Brain microvascular endothelial cell (primary cell): Measurements from ENCODE around the gene ACSL4.
"Not testable (repeated sequence)": the region's sequence is repeated elsewhere in the genome, so short reads cannot be mapped to it uniquely, and the experiment has no call there.

Experiments
- DNase-seq: peaks from one replicate; pipeline ENCODE4 v3.0.0-alpha.2; 2020
- H3K27ac ChIP-seq: fragments of 250-450 bp; sonication (Bioruptor Pico); 2 replicates; pipeline ENCODE4 v1.5.1; 2020; ENCODE audit warnings: mild to moderate bottlenecking, moderate library complexity
- H3K27me3 ChIP-seq: fragments of 250-450 bp; sonication (Bioruptor Pico); replicated peaks from 2 replicates; pipeline ENCODE4 v1.5.1; 2020; ENCODE audit warnings: mild to moderate bottlenecking
- H3K36me3 ChIP-seq: fragments of 250-450 bp; sonication (Bioruptor Pico); replicated peaks from 2 replicates; pipeline ENCODE4 v1.5.1; 2020; ENCODE audit warnings: mild to moderate bottlenecking
- H3K4me3 ChIP-seq: 2 replicates; pipeline ENCODE4 v1.5.1; 2011; ENCODE audit warnings: low read depth, mild to moderate bottlenecking, control low read depth, low read length, moderate library complexity
- CTCF ChIP-seq: IDR thresholded peaks from 2 replicates; pipeline ENCODE4 v1.5.1; 2011; ENCODE audit warnings: low read depth, mild to moderate bottlenecking, moderate library complexity, low read length, control low read depth, inconsistent platforms; ENCODE audit errors: missing control alignments
- in situ Hi-C: cut with HindIII; loops from 2 replicates; pipeline ENCODE4 v1.10.0; 2017; ENCODE audit warnings: low sequenced_read_pairs, low pct_ligation_motif_present

ACSL4 gene

GRCh38 chrX:109751698-109752097 is 18.6 kb upstream of the ACSL4 start:
- TF ChIP-seq CTCF: no peak
- Histone ChIP-seq H3K27me3 (no peaks in the 10 kb centered on the region), H3K4me3 (no peak overlapping the region), H3K27ac (no peak overlapping the region), H3K36me3 (no peaks in the 10 kb centered on the region)
- DNase-seq: no peak
- in situ Hi-C loops: no loop called here

GRCh38 chrX:109749207-109749606 is 16.1 kb upstream of the ACSL4 start:
- DNase-seq: no peak
- Histone ChIP-seq H3K27me3 (no peaks in the 10 kb centered on the region), H3K27ac (no peak overlapping the region), H3K36me3 (no peaks in the 10 kb centered on the region), H3K4me3 (no peak overlapping the region)
- no peak for TF ChIP-seq CTCF
- in situ Hi-C loops: no loop called here

GRCh38 chrX:109747681-109748080 is 14.6 kb upstream of the ACSL4 start:
- Histone ChIP-seq H3K27me3 (no peaks in the 10 kb centered on the region), H3K4me3 (no peak overlapping the region), H3K27ac (no peak overlapping the region), H3K36me3 (no peaks in the 10 kb centered on the region)
- no peak for TF ChIP-seq CTCF
- DNase-seq: no peak
- in situ Hi-C loops: no loop called here

GRCh38 chrX:109742722-109743121 is 9.7 kb upstream of the ACSL4 start:
- no peak for TF ChIP-seq CTCF
- in situ Hi-C loops: no loop called here
- no peak overlapping the region for H3K27ac ChIP-seq
- H3K4me3 ChIP-seq: no peak overlapping the region
- H3K27me3 ChIP-seq: no peaks in the 10 kb centered on the region
- H3K36me3 ChIP-seq: no peaks in the 10 kb centered on the region
- no peak for DNase-seq

GRCh38 chrX:109740896-109741295 is 7.8 kb upstream of the ACSL4 start:
- H3K4me3 ChIP-seq, H3K36me3 ChIP-seq, H3K27ac ChIP-seq, in situ Hi-C loops, H3K27me3 ChIP-seq, DNase-seq: not testable (repeated sequence)

- Histone ChIP-seq H3K27ac (no peak overlapping the region), H3K27me3 (no peaks in the 10 kb centered on the region), H3K36me3 (no peaks in the 10 kb centered on the region), H3K4me3 (no peak overlapping the region)
- no peak for DNase-seq
- no peak for TF ChIP-seq CTCF
- in situ Hi-C loops: no loop called here
Measured at GRCh38 chrX:109740433-109740809, 7.4 kb upstream of the ACSL4 start.
